Osteocyte (in vitro differentiated cells): ENCODE results near the gene JAKMIP1. TPM values are rescaled to one million over a fixed set of nuclear protein-coding genes. Genes with fewer than 3 reads are reported as not detected.

ENCODE experiments used
- DNase-seq: peaks from one replicate; pipeline ENCODE4 v3.0.0; 2021; ENCODE audit warnings: mixed read lengths; ENCODE audit not compliant: unreplicated experiment; ENCODE audit errors: extremely low spot score
- H3K27ac Mint-ChIP-seq: one replicate; pipeline ENCODE4 v1.8.0; 2021; ENCODE audit warnings: mild to moderate bottlenecking, mixed read lengths; ENCODE audit not compliant: unreplicated experiment
- H3K27me3 Mint-ChIP-seq: one replicate; pipeline ENCODE4 v1.8.0; 2021; ENCODE audit warnings: mixed read lengths; ENCODE audit not compliant: unreplicated experiment
- H3K36me3 Mint-ChIP-seq: one replicate; pipeline ENCODE4 v1.8.0; 2021; ENCODE audit warnings: mixed read lengths; ENCODE audit not compliant: unreplicated experiment
- H3K4me1 Mint-ChIP-seq: one replicate; pipeline ENCODE4 v1.8.0; 2021; ENCODE audit warnings: mixed read lengths; ENCODE audit not compliant: unreplicated experiment
- H3K4me3 Mint-ChIP-seq: one replicate; pipeline ENCODE4 v1.8.0; 2021; ENCODE audit warnings: mild to moderate bottlenecking, moderate library complexity, mixed read lengths; ENCODE audit not compliant: unreplicated experiment
- H3K9me3 Mint-ChIP-seq: one replicate; pipeline ENCODE4 v1.8.0; 2021; ENCODE audit warnings: mixed read lengths; ENCODE audit not compliant: unreplicated experiment
- total RNA-seq: library from RNA; stranded (reverse); gene quantifications from 2 replicates; pipeline ENCODE4 v1.2.1, GENCODE V29; 2021
- TF ChIP-seq, protein P1 (sequence below): fragments of 200-600 bp; sonication (generic); IDR thresholded peaks from 2 replicates; pipeline ENCODE4 v1.5.0; 2021; ENCODE audit warnings: antibody characterized with exemption, mild to moderate bottlenecking, moderate library complexity

JAKMIP1 gene
- total RNA-seq, 1 donor from 2014 or later, result not detected

DNA sequence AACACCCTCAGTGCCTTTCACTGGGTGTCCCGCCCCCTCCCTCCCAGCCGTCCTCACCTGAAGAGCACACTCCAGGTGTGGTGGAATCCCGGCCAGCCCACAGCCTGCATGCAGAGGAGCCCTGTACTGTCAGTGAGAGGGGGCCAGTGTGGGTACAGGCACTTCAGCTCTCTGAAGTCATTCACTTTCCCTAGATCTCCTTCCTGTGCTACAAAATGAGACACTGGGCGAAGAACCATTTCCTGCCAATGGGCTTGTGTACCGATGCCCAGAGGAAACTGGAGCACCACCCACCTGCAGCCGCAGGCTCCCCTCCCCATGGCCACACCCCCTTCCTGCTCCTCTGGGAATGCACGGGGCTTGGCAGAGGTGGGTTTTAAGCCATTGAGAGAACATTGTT lies 108.2 kb downstream of the JAKMIP1 start:
- DNase-seq, result no peak
- no peaks in the 10 kb centered on the region for H3K9me3 Mint-ChIP-seq
- H3K36me3 Mint-ChIP-seq, result no peaks in the 10 kb centered on the region
- no peaks in the 10 kb centered on the region for H3K4me1 Mint-ChIP-seq
- TF ChIP-seq, protein P1, sequence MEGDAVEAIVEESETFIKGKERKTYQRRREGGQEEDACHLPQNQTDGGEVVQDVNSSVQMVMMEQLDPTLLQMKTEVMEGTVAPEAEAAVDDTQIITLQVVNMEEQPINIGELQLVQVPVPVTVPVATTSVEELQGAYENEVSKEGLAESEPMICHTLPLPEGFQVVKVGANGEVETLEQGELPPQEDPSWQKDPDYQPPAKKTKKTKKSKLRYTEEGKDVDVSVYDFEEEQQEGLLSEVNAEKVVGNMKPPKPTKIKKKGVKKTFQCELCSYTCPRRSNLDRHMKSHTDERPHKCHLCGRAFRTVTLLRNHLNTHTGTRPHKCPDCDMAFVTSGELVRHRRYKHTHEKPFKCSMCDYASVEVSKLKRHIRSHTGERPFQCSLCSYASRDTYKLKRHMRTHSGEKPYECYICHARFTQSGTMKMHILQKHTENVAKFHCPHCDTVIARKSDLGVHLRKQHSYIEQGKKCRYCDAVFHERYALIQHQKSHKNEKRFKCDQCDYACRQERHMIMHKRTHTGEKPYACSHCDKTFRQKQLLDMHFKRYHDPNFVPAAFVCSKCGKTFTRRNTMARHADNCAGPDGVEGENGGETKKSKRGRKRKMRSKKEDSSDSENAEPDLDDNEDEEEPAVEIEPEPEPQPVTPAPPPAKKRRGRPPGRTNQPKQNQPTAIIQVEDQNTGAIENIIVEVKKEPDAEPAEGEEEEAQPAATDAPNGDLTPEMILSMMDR, result no peak
- H3K4me3 Mint-ChIP-seq, result no peak overlapping the region
- H3K27me3 Mint-ChIP-seq, result peaks cover 19% of the 10 kb centered on the region
- no peak overlapping the region for H3K27ac Mint-ChIP-seq

DNA sequence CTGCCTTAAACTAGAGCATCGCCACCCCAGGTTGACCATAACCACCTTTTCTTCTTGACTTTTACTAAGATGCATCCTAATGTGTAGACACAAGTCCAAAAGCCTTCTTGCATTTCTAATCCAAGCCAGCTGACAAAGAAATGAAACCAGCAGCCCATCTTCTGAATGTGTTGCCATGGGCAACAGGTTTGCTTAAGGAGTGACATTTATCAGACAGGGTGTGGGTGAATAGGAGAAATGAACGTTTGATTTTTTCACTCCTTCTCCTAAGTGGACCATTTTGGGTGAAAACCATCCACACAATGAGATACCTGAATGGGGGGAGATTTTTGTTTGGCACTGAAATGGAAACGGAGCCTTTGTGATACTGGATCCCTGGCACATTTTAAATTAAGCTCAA lies 109.4 kb downstream of the JAKMIP1 start:
- H3K27ac Mint-ChIP-seq, result no peak overlapping the region
- H3K27me3 Mint-ChIP-seq, result peaks cover 13% of the 10 kb centered on the region
- TF ChIP-seq, protein P1, result no peak
- no peak for DNase-seq
- H3K36me3 Mint-ChIP-seq, result no peaks in the 10 kb centered on the region
- no peaks in the 10 kb centered on the region for H3K4me1 Mint-ChIP-seq
- H3K9me3 Mint-ChIP-seq, result no peaks in the 10 kb centered on the region
- no peak overlapping the region for H3K4me3 Mint-ChIP-seq

DNA sequence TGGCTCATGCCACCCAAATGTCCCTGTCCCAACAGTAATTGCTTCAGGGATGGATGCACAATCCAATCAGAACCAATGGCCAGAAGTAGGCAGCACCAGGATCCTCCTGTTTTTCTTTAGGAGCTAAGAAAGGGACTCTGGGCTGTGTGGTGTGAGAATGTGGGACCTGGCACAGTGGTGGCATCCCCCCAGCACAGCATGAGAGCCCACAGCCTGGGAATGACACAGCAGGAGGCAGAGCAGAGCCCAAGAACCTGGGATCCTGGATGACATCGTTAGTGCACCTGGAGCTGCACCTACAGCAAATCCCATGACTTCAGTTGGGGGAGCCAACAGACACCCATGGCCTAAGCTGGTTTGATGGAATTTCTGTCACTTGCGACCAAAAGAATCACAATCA lies 111.4 kb downstream of the JAKMIP1 start:
- Mint-ChIP-seq H3K36me3 (no peaks in the 10 kb centered on the region), H3K4me1 (no peaks in the 10 kb centered on the region), H3K27me3 (peaks cover 7% of the 10 kb centered on the region), H3K4me3 (no peak overlapping the region), H3K27ac (no peak overlapping the region), H3K9me3 (no peaks in the 10 kb centered on the region)
- no peak for DNase-seq
- TF ChIP-seq, protein P1, result no peak

DNA sequence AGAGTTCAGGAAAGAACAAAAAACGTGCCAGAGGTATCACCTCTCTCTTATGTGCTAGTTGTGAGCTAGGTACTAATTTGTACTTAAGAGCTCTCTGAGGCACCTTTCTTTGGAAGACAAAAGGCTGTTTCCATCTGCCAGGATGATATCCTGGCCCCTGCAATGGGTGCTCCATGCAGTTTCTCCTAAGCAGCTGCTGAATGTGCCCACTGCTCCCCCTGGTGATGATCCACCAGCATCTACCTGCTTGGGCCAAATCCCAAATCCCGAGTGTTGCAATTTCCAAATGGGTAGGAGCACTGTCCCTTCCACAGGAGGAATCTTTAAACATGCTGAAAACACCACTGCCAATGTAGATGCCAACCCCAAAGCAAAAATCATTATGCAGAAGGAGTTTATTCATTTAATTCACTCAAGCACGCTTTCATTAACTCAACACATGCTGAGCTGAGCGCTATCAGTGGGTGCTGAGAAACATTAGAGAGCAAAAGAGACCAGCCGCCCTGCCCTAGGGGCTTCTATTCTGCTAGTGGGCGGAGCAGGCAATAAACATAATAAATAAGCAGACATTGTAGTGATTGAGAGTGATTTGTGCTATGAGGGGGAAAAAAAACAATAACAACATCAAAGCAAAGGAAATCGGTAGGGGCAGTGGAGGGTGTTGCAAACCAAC lies 112.5 kb downstream of the JAKMIP1 start:
- Mint-ChIP-seq H3K27ac (no peak overlapping the region), H3K9me3 (no peaks in the 10 kb centered on the region), H3K36me3 (no peaks in the 10 kb centered on the region), H3K4me1 (no peaks in the 10 kb centered on the region), H3K4me3 (no peak overlapping the region), H3K27me3 (peaks cover 7% of the 10 kb centered on the region)
- TF ChIP-seq, protein P1, result peak; percentile 50
- no peak for DNase-seq

DNA sequence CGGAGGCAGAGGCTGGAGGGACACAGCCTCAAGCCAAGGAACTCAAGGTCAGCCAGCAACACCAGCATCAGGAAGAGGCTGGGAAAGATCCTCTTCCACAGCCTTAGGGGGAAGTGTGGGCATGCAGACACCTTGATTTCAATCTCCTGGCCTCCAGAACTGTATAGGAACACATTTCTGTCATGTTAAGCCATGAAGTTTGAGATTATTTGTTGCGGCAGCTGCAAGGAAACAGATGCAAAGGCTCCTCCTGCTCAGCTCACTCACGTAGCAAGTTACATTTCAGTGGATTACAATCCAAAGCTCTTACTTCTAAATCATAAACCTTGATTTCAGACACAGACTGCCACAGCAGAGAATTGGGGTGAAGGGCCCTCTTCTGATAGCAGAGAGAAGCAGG lies 113.5 kb downstream of the JAKMIP1 start:
- peaks cover 7% of the 10 kb centered on the region for H3K27me3 Mint-ChIP-seq
- H3K4me1 Mint-ChIP-seq, result no peaks in the 10 kb centered on the region
- no peak overlapping the region for H3K4me3 Mint-ChIP-seq
- DNase-seq, result no peak
- H3K36me3 Mint-ChIP-seq, result no peaks in the 10 kb centered on the region
- H3K9me3 Mint-ChIP-seq, result no peaks in the 10 kb centered on the region
- no peak overlapping the region for H3K27ac Mint-ChIP-seq
- TF ChIP-seq, protein P1, result no peak
